ENCODE results near the gene PGAP3.
"Not testable (repeated sequence)": the region's sequence is repeated elsewhere in the genome, so short reads cannot be mapped to it uniquely, and the experiment has no call there.

PGAP3 gene

DNA sequence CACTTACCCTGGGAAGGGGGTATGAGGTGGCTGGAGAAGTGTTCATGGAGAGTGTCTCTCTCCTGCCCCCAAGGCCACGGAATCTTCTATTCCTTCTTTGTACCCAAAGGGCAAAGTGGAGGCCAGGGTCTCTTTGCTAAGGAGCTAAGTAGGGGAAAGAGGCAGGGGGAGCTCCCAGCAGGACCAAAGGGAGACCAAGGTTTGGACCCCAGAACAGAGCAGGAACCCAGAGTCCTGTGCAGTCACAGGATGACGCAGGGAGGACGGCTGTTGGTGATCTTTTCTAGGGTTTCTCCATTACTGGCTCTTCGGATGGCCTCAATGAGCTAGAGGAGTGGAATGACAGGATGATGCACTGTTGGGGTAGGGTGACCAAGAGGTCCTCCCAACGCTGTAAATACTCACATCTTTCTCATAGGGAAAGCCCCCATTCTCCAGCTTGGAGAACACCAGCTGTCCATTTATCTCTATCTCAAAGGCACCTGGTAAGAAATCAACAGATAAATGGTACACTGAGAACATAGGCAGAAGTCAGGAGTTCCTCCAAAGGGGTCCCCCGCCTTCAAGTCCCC lies 41.5 kb upstream of the PGAP3 start:
- TF ChIP-seq, protein P1, sequence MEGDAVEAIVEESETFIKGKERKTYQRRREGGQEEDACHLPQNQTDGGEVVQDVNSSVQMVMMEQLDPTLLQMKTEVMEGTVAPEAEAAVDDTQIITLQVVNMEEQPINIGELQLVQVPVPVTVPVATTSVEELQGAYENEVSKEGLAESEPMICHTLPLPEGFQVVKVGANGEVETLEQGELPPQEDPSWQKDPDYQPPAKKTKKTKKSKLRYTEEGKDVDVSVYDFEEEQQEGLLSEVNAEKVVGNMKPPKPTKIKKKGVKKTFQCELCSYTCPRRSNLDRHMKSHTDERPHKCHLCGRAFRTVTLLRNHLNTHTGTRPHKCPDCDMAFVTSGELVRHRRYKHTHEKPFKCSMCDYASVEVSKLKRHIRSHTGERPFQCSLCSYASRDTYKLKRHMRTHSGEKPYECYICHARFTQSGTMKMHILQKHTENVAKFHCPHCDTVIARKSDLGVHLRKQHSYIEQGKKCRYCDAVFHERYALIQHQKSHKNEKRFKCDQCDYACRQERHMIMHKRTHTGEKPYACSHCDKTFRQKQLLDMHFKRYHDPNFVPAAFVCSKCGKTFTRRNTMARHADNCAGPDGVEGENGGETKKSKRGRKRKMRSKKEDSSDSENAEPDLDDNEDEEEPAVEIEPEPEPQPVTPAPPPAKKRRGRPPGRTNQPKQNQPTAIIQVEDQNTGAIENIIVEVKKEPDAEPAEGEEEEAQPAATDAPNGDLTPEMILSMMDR (IDR thresholded peaks at IDR 0.05; ENCODE audit: low read depth, low read length): no peak
- no peak for DNase-seq (ENCODE audit: extremely low read depth, low read depth)

DNA sequence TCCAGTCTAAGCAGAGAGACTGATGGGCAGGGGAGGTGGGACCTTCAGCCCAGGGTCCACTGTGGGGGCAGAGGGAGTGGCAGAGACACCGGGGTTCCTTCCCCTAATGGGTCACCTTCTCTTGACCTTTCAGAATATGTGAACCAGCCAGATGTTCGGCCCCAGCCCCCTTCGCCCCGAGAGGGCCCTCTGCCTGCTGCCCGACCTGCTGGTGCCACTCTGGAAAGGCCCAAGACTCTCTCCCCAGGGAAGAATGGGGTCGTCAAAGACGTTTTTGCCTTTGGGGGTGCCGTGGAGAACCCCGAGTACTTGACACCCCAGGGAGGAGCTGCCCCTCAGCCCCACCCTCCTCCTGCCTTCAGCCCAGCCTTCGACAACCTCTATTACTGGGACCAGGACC lies 39.7 kb upstream of the PGAP3 start:
- DNase-seq (ENCODE audit: extremely low read depth, low read depth): no peak
- TF ChIP-seq, protein P1 (IDR thresholded peaks at IDR 0.05; ENCODE audit: low read depth, low read length): no peak

DNA sequence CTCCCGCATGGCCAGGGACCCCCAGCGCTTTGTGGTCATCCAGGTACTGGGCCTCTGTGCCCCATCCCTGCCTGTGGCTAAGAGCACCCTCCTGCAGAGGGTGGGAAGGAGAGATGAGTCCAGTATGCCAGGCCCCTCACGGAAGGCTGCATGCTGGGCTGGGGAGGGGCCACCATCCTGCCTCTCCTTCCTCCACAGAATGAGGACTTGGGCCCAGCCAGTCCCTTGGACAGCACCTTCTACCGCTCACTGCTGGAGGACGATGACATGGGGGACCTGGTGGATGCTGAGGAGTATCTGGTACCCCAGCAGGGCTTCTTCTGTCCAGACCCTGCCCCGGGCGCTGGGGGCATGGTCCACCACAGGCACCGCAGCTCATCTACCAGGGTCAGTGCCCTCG lies 38.8 kb upstream of the PGAP3 start:
- TF ChIP-seq, protein P1 (IDR thresholded peaks at IDR 0.05; ENCODE audit: low read depth, low read length): no peak
- no peak for DNase-seq (ENCODE audit: extremely low read depth, low read depth)

DNA sequence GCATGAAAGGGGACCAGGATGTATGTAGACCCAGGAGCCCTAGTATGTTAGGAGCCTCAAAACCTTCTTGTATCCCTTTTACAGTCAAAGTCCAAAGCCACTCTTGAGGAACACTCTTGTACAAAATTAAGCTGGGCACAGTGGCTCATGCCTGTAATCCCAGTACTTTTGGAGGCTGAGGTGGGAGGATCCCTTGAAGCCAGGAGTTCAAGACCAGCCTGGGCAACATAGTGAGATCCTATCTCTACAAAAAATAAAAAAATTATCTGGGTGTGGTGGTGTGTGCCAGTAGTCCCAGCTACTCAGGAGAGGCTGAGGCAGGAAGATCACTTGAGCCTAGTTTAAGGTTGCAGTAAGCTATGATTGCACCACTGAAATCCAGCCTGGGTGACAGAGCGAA lies 38.1 kb upstream of the PGAP3 start:
- DNase-seq (ENCODE audit: extremely low read depth, low read depth): not testable (repeated sequence)

DNA sequence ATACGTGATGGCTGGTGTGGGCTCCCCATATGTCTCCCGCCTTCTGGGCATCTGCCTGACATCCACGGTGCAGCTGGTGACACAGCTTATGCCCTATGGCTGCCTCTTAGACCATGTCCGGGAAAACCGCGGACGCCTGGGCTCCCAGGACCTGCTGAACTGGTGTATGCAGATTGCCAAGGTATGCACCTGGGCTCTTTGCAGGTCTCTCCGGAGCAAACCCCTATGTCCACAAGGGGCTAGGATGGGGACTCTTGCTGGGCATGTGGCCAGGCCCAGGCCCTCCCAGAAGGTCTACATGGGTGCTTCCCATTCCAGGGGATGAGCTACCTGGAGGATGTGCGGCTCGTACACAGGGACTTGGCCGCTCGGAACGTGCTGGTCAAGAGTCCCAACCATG lies 36.9 kb upstream of the PGAP3 start:
- TF ChIP-seq, protein P1 (IDR thresholded peaks at IDR 0.05; ENCODE audit: low read depth, low read length): no peak
- DNase-seq (ENCODE audit: extremely low read depth, low read depth): no peak

DNA sequence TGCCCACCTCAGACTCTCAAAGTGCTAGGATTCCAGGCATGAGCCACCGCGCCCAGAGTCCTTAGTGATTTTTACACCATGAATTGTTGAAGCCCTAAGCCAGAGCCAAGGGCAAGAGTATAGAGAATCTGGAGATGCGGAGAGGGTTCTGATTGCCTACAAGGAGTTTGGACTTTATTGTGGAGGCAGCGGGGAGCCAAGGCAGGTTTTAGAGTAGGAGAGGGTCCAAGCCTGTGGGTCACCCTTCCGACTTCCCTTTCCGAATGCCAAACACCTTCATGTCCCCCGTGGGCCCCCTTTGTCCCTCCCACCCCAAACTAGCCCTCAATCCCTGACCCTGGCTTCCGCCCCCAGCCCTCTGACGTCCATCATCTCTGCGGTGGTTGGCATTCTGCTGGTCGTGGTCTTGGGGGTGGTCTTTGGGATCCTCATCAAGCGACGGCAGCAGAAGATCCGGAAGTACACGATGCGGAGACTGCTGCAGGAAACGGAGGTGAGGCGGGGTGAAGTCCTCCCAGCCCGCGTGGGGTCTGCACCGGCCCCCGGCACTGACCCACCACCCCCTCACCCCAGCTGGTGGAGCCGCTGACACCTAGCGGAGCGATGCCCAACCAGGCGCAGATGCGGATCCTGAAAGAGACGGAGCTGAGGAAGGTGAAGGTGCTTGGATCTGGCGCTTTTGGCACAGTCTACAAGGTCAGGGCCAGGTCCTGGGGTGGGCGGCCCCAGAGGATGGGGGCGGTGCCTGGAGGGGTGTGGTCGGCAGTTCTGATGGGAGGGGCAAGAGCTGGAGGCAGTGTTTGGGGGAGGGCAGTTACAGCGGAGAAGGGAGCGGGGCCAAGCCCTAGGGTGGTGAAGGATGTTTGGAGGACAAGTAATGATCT lies 35.4 kb upstream of the PGAP3 start:
- TF ChIP-seq, protein P1 (IDR thresholded peaks at IDR 0.05; ENCODE audit: low read depth, low read length): no peak
- no peak for DNase-seq (ENCODE audit: extremely low read depth, low read depth)

DNA sequence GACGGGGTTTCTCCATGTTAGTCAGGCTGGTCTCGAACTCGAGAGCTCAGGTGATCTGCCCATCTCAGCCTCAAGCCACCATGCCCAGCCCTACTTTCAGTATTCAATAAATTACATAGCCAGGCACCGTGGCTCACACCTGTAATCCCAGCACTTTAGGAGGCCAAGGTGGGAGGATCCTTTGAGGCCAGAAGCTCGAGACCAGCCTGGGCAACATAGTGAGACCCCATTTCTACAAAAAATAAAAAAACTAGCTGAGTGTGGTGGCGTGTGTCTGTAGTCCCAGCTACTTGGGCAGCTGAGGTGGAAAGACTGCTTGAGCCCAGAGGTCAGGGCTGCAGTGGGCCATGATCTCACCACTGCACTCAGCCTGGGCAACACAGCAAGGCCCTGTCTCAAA lies 34.2 kb upstream of the PGAP3 start:
- TF ChIP-seq, protein P1 (IDR thresholded peaks at IDR 0.05; ENCODE audit: low read depth, low read length): no peak
- DNase-seq (ENCODE audit: extremely low read depth, low read depth): no peak
